NCI-H1694 treated with DMSO at 0.1 percent for 48 hours (cell line): ENCODE results near the gene CCL23.

Experiments used
- DNase-seq: peaks from one replicate; lab custom pipeline; 2025; lab: John Stamatoyannopoulos, UW

The CCL23 gene

GRCh38 chr17:35969558-35970380 lies 48.0 kb downstream of the CCL23 start:
- DNase-seq, result peak; percentile 63

GRCh38 chr17:35968520-35969054 lies 49.2 kb downstream of the CCL23 start:
- no peak for DNase-seq

GRCh38 chr17:35965272-35965671 lies 52.5 kb downstream of the CCL23 start:
- no peak for DNase-seq

- DNase-seq, result no peak
These were observed 54.1 kb downstream of the CCL23 start for GRCh38 chr17:35963663-35964062.
